GM18511 (cell line): ENCODE results near the gene LIMCH1.

Source experiments
- ATAC-seq: cut with Tn5 transposase; IDR thresholded peaks from one replicate; pipeline ENCODE4 v1.9.1; 2021; ENCODE audit warnings: mild to moderate bottlenecking, moderate library complexity; ENCODE audit not compliant: unreplicated experiment

Gene LIMCH1

GRCh38 chr4:41749631-41750039 is 211.7 kb downstream of the LIMCH1 start:
- ATAC-seq, result no peak
